H1 (cell line): ENCODE data around the gene PDE4B. TPM values are rescaled to one million over a fixed set of nuclear protein-coding genes. Genes with fewer than 3 reads are reported as not detected.

Experiments used
- CTCF ChIA-PET: fragments of 300-600 bp; sonication (Branson Sonifier 250); formaldehyde crosslinking; loops from one replicate; lab custom pipeline; 2021; ENCODE audit not compliant: partially characterized antibody; lab: Charles Lee
- POLR2A ChIA-PET: fragments of 300-600 bp; sonication (Branson Sonifier 250); formaldehyde crosslinking; loops from one replicate; lab custom pipeline; 2021; ENCODE audit warnings: inconsistent platforms; ENCODE audit not compliant: partially characterized antibody; lab: Charles Lee
- DNase-seq, 2 experiments: peaks; one replicate each; pipeline versions ENCODE4 v3.0.0 to v3.0.0-alpha.2; 2010 to 2022; ENCODE audit warnings: low spot score in 2 of 2, low read depth in 1 of 2, mixed read lengths in 1 of 2
- FAIRE-seq: peaks from 2 replicates; lab custom pipeline; 2011; peaks lifted over from hg19 to GRCh38; lab: Jason Lieb, UNC
- H2AFZ ChIP-seq: 2 replicates; pipeline ENCODE4 v1.8.1; 2012; ENCODE audit warnings: low read length, inconsistent platforms
- H2AK5ac ChIP-seq: 2 replicates; pipeline ENCODE4 v1.6.1; 2013; ENCODE audit warnings: low read depth, low read length
- H2BK120ac ChIP-seq: replicated peaks from 2 replicates; pipeline ENCODE3; 2013; ENCODE audit warnings: low read depth, low read length, inconsistent platforms
- H2BK12ac ChIP-seq: 2 replicates; pipeline ENCODE4 v1.6.1; 2013; ENCODE audit warnings: low read depth, low read length
- H2BK15ac ChIP-seq: 2 replicates; pipeline ENCODE4 v1.6.1; 2013; ENCODE audit warnings: low read length
- H2BK20ac ChIP-seq: 2 replicates; pipeline ENCODE4 v1.6.1; 2013; ENCODE audit warnings: low read length
- H2BK5ac ChIP-seq: 2 replicates; pipeline ENCODE4 v1.6.1; 2013; ENCODE audit warnings: low read depth, low read length
- H3K14ac ChIP-seq: 2 replicates; pipeline ENCODE4 v1.6.1; 2013; ENCODE audit warnings: inconsistent platforms; ENCODE audit not compliant: insufficient read length
- H3K18ac ChIP-seq: 2 replicates; pipeline ENCODE4 v1.6.1; 2013; ENCODE audit warnings: low read length; ENCODE audit errors: extremely low read depth
- H3K23ac ChIP-seq: 2 replicates; pipeline ENCODE4 v1.6.1; 2013; ENCODE audit warnings: inconsistent platforms; ENCODE audit not compliant: insufficient read length
- H3K23me2 ChIP-seq: 2 replicates; pipeline ENCODE4 v1.6.1; 2013; ENCODE audit warnings: low read depth, low read length
- H3K27ac ChIP-seq: 2 replicates; pipeline ENCODE4 v1.6.1; 2011; ENCODE audit warnings: low read depth, low read length, inconsistent platforms
- H3K27me3 ChIP-seq, 4 experiments: replicated peaks in 1 of 4; 1 replicate in 1 of 4; 2 replicates in 3 of 4; pipeline versions ENCODE4 v1.6.1 to v1.8.1; 2011 to 2013; ENCODE audit warnings: low read length in 3 of 4, mild to moderate bottlenecking in 3 of 4, inconsistent platforms in 2 of 4, mixed read lengths in 2 of 4, moderate library complexity in 1 of 4; ENCODE audit not compliant: control insufficient read depth in 3 of 4, insufficient read depth in 3 of 4; ENCODE audit errors: extremely low read depth in 1 of 4
- H3K36me3 ChIP-seq, 4 experiments: 2 replicates each; pipeline versions ENCODE4 v1.6.1 to v1.8.1; 2011 to 2013; ENCODE audit warnings: mild to moderate bottlenecking in 4 of 4, low read length in 3 of 4, moderate library complexity in 2 of 4, control low read depth in 1 of 4, inconsistent platforms in 1 of 4; ENCODE audit not compliant: insufficient read depth in 4 of 4, control insufficient read depth in 2 of 4
- H3K4ac ChIP-seq: replicated peaks from 2 replicates; pipeline ENCODE3; 2013; ENCODE audit warnings: low read length, low read depth, mixed read lengths, inconsistent platforms; ENCODE audit not compliant: insufficient read length
- H3K4me1 ChIP-seq, 4 experiments: replicated peaks in 1 of 4; 1 replicate in 1 of 4; 2 replicates in 3 of 4; pipeline versions ENCODE4 v1.6.1 to v1.8.1; 2011 to 2013; ENCODE audit warnings: low read length in 3 of 4, inconsistent platforms in 2 of 4, mixed read lengths in 1 of 4; ENCODE audit not compliant: insufficient read depth in 4 of 4, control insufficient read depth in 3 of 4
- H3K4me2 ChIP-seq, 2 experiments: 2 replicates each; pipeline versions ENCODE4 v1.6.1 to v1.8.1; 2011 to 2013; ENCODE audit warnings: low read depth in 2 of 2, low read length in 2 of 2, control low read depth in 1 of 2, inconsistent platforms in 1 of 2, mild to moderate bottlenecking in 1 of 2; ENCODE audit not compliant: insufficient read depth in 1 of 2
- H3K4me3 ChIP-seq, 4 experiments: fragments of 200-600, 300-600 bp in 1 of 4; sonication (generic), shearing (Covaris generic), sonication (Bioruptor Twin) in 1 of 4; 2 replicates each; pipeline versions ENCODE4 v1.5.1 to v1.8.1; 2011 to 2016; ENCODE audit warnings: low read length in 4 of 4, low read depth in 3 of 4, control low read depth in 2 of 4, inconsistent platforms in 2 of 4, mild to moderate bottlenecking in 2 of 4, mixed read lengths in 1 of 4, moderate library complexity in 1 of 4; ENCODE audit not compliant: insufficient read depth in 2 of 4; ENCODE audit errors: extremely low read depth in 1 of 4
- H3K56ac ChIP-seq: replicated peaks from 2 replicates; pipeline ENCODE3; 2013; ENCODE audit warnings: low read depth, mild to moderate bottlenecking, mixed read lengths, low read length, inconsistent platforms; ENCODE audit not compliant: insufficient read length
- H3K79me1 ChIP-seq: 2 replicates; pipeline ENCODE4 v1.6.1; 2013; ENCODE audit warnings: low read depth, low read length, control low read depth
- H3K79me2 ChIP-seq, 2 experiments: 2 replicates each; pipeline versions ENCODE4 v1.6.1 to v1.8.1; 2012 to 2013; ENCODE audit warnings: low read length in 2 of 2, mild to moderate bottlenecking in 2 of 2, inconsistent platforms in 1 of 2; ENCODE audit not compliant: insufficient read depth in 2 of 2, control insufficient read depth in 1 of 2
- H3K9ac ChIP-seq, 4 experiments: replicated peaks in 1 of 4; 1 replicate in 1 of 4; 2 replicates in 3 of 4; pipeline versions ENCODE4 v1.6.1 to v1.8.1; 2011 to 2013; ENCODE audit warnings: low read depth in 3 of 4, low read length in 3 of 4, control low read depth in 2 of 4, mild to moderate bottlenecking in 2 of 4, moderate library complexity in 2 of 4, inconsistent platforms in 1 of 4; ENCODE audit errors: extremely low read depth in 1 of 4
- H3K9me3 ChIP-seq, 2 experiments: 2 replicates each; pipeline versions ENCODE4 v1.6.1 to v1.8.1; 2012 to 2013; ENCODE audit warnings: mild to moderate bottlenecking in 2 of 2, moderate library complexity in 2 of 2, control low read depth in 1 of 2, inconsistent platforms in 1 of 2, low read depth in 1 of 2, low read length in 1 of 2, mixed read lengths in 1 of 2; ENCODE audit not compliant: insufficient read depth in 2 of 2
- H4K20me1 ChIP-seq, 2 experiments: replicated peaks in 1 of 2; 2 replicates each; pipeline versions ENCODE3 to v1.8.1; 2011 to 2013; ENCODE audit warnings: inconsistent platforms in 2 of 2, low read length in 2 of 2, mild to moderate bottlenecking in 1 of 2; ENCODE audit not compliant: insufficient read depth in 2 of 2, control insufficient read depth in 1 of 2
- H4K5ac ChIP-seq: 2 replicates; pipeline ENCODE4 v1.6.1; 2013; ENCODE audit warnings: low read length, low read depth, mixed read lengths, inconsistent platforms; ENCODE audit not compliant: insufficient read length
- H4K8ac ChIP-seq: 2 replicates; pipeline ENCODE4 v1.8.0; 2013; ENCODE audit warnings: mild to moderate bottlenecking, moderate library complexity, low read length, inconsistent platforms; ENCODE audit not compliant: insufficient read depth; ENCODE audit errors: extremely low read depth
- H4K91ac ChIP-seq: replicated peaks from 2 replicates; pipeline ENCODE3; 2013; ENCODE audit warnings: low read length, mixed read lengths, inconsistent platforms; ENCODE audit not compliant: insufficient read length
- CBX5 ChIP-seq: fragments of 300-800, 300-1000 bp; sonication (generic); IDR thresholded peaks from 2 replicates; pipeline ENCODE4 v1.7.1; 2016; ENCODE audit warnings: antibody characterized with exemption, low read length, low read depth
- CHD2 ChIP-seq: IDR thresholded peaks from 2 replicates; pipeline ENCODE4 v1.6.1; 2012; ENCODE audit warnings: low read length, improper control_type of control experiment
- FOSL1 ChIP-seq: IDR thresholded peaks from 2 replicates; pipeline ENCODE4 v1.6.1; 2011; ENCODE audit warnings: mild to moderate bottlenecking, low read depth, low read length, moderate library complexity; ENCODE audit not compliant: insufficient read depth
- GABPA ChIP-seq: IDR thresholded peaks from 2 replicates; pipeline ENCODE4 v1.6.1; 2011; ENCODE audit warnings: mild to moderate bottlenecking, low read length, moderate library complexity, borderline replicate concordance; ENCODE audit not compliant: insufficient read depth
- GTF2F1 ChIP-seq: IDR thresholded peaks from 2 replicates; pipeline ENCODE4 v1.6.1; 2012; ENCODE audit warnings: low read depth, low read length, improper control_type of control experiment, borderline replicate concordance
- JUN ChIP-seq: IDR thresholded peaks from 2 replicates; pipeline ENCODE4 v1.6.1; 2011; ENCODE audit warnings: low read depth, mild to moderate bottlenecking, improper control_type of control experiment, low read length
- KDM1A ChIP-seq: fragments of 200-600, 300-600 bp; sonication (generic); IDR thresholded peaks from 2 replicates; pipeline ENCODE4 v1.7.1; 2016; ENCODE audit warnings: mild to moderate bottlenecking, low read length, borderline replicate concordance
- POLR2A ChIP-seq, 2 experiments: IDR thresholded peaks; 1 replicate in 1 of 2; 2 replicates in 1 of 2; pipeline ENCODE4 v1.6.1; 2011; ENCODE audit warnings: low read depth in 2 of 2, low read length in 2 of 2, mild to moderate bottlenecking in 2 of 2; ENCODE audit errors: control extremely low read depth in 1 of 2
- SAP30 ChIP-seq: fragments of 300-600 bp; sonication (generic); IDR thresholded peaks from 2 replicates; pipeline ENCODE4 v1.7.1; 2012; ENCODE audit warnings: low read length, moderate library complexity, mild to moderate bottlenecking, inconsistent platforms; ENCODE audit not compliant: insufficient read depth, insufficient replicate concordance
- TBP ChIP-seq: IDR thresholded peaks from 2 replicates; pipeline ENCODE4 v1.6.1; 2011; ENCODE audit warnings: low read depth, low read length, improper control_type of control experiment
- WGBS, 2 experiments: shearing (Covaris generic) in 1 of 2; methylation state at CpG; one replicate each; pipeline versions ENCODE4 v1.1.6 to v1.1.7; 2013 to 2015; ENCODE audit warnings: low lambda C conversion rate in 2 of 2, mixed read lengths in 2 of 2, inconsistent platforms in 1 of 2, low coverage in 1 of 2, missing lambda C conversion rate in 1 of 2; ENCODE audit not compliant: insufficient replicate concordance in 2 of 2, insufficient coverage in 1 of 2, insufficient read length in 1 of 2; ENCODE audit errors: extremely low coverage in 1 of 2, missing lambda C conversion rate in 1 of 2; 5-methylcytosine and 5-hydroxymethylcytosine counted together
- polyA plus RNA-seq, 7 experiments: library from polyadenylated mRNA; depleted of rRNA in 3 of 7; stranded (reverse) in 5 of 7; unstranded in 2 of 7; fragments of >200 nt in 5 of 7; fragments of 200-250 nt in 2 of 7; gene quantifications; 1 replicate in 5 of 7; 2 replicates in 1 of 7; 4 replicates in 1 of 7; pipeline versions ENCODE4 v1.2.1 to v1.2.3, GENCODE V29; 2011 to 2013; ENCODE audit warnings: missing spikeins in 2 of 7, mixed read lengths in 2 of 7
- total RNA-seq: library from RNA; stranded (reverse); fragmentation: NEBNext Ultra II Directional; extraction: Animal tissue kit (Norgen Biotek cat#: 25700); gene quantifications from 2 replicates; pipeline ENCODE4 v1.2.1, GENCODE V29; 2021
- TF ChIP-seq, protein P1 (sequence below): IDR thresholded peaks from 2 replicates; pipeline ENCODE4 v1.6.1; 2012; ENCODE audit warnings: inconsistent platforms

PDE4B gene
- total and polyA plus RNA-seq, 2 of the 8 experiments (the other 6 are each of a cell fraction or from before 2014, with no cell fraction given): 5.0 to 15.1 TPM

- H4K8ac ChIP-seq: no peak overlapping the region
- H2BK15ac ChIP-seq: no peak overlapping the region
- no peak overlapping the region for H2BK12ac ChIP-seq
- no peak overlapping the region for H3K4me3 ChIP-seq
- H3K9ac ChIP-seq: no peak overlapping the region
- WGBS, 2 experiments: 93% methylated on average over 3 of the region's 3 CpGs; no CpG with 5 or more reads in 1 of the 2 experiments
- no peak overlapping the region for H2BK20ac ChIP-seq
- H2AFZ ChIP-seq: no peak overlapping the region
- no peaks in the 10 kb centered on the region for H3K27me3 ChIP-seq
- H4K5ac ChIP-seq: no peak overlapping the region
- peaks cover 3 to 14% (median 8%) of the 10 kb centered on the region in 4 experiments; a peak in 5 of 7 replicates for H3K4me1 ChIP-seq
- H3K23ac ChIP-seq: no peak overlapping the region
- no peak overlapping the region for H3K18ac ChIP-seq
- H4K20me1 ChIP-seq: no peaks in the 10 kb centered on the region
- no peaks in the 10 kb centered on the region for H3K79me2 ChIP-seq
- no peak overlapping the region for H3K4me2 ChIP-seq
- no peaks in the 10 kb centered on the region for H3K9me3 ChIP-seq
- no peak overlapping the region for H3K56ac ChIP-seq
- H3K27ac ChIP-seq: no peak overlapping the region
- no peak overlapping the region for H3K14ac ChIP-seq
- peaks cover 2% of the 10 kb centered on the region; the same call in 1 of the 2 replicates for H3K23me2 ChIP-seq
- H4K91ac ChIP-seq: no peak overlapping the region
- H2BK5ac ChIP-seq: no peak overlapping the region
- H2AK5ac ChIP-seq: no peak overlapping the region
- DNase-seq: no peak
- ChIA-PET CTCF (interaction anchor here (2.7 kb wide), 1 partner anchor 24 kb away, joined by 11 read pairs; no protein-coding TSS in a partner anchor), POLR2A (no interaction called here)
- H3K4ac ChIP-seq: no peak overlapping the region
- H3K36me3 ChIP-seq: no peaks in the 10 kb centered on the region; a peak in 1 of 8 replicates
- no peak for TF ChIP-seq JUN
- TF ChIP-seq FOSL1: no peak
- TF ChIP-seq CBX5: no peak
- no peak for TF ChIP-seq GTF2F1
- no peak for TF ChIP-seq GABPA
- TF ChIP-seq, protein P1, sequence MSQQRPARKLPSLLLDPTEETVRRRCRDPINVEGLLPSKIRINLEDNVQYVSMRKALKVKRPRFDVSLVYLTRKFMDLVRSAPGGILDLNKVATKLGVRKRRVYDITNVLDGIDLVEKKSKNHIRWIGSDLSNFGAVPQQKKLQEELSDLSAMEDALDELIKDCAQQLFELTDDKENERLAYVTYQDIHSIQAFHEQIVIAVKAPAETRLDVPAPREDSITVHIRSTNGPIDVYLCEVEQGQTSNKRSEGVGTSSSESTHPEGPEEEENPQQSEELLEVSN: no peak
- TF ChIP-seq KDM1A: no peak
- no peak for TF ChIP-seq TBP
- no peak for TF ChIP-seq SAP30
- TF ChIP-seq POLR2A (IDR thresholded peaks at IDR 0.05; ENCODE audit: control extremely low read depth in 1 of 2, low read depth in 2 of 2, low read length in 2 of 2): no peak
- TF ChIP-seq CHD2: no peak
- no peak overlapping the region for H2BK120ac ChIP-seq
- no peaks in the 10 kb centered on the region for H3K79me1 ChIP-seq
- no peak for FAIRE-seq
Measured at GRCh38 chr1:66276218-66276617, 483.5 kb downstream of the PDE4B start.
